Activated naive CD4-positive, alpha-beta T cell treated with anti-CD3 and anti-CD28 coated beads for 36 hours (primary cell): ENCODE measurements around the gene KCTD3. TPM values are rescaled to one million over a fixed set of nuclear protein-coding genes. Genes with fewer than 3 reads are reported as not detected.

ENCODE experiments used
- CTCF ChIA-PET: fragments of 350-600 bp; sonication (Branson Sonifier 250); formaldehyde crosslinking; loops from one replicate; lab custom pipeline; 2021; ENCODE audit warnings: antibody characterized with exemption; lab: Charles Lee
- DNase-seq: peaks from one replicate; pipeline ENCODE4 v3.0.0-alpha.2; 2020
- H3K27ac Mint-ChIP-seq: one replicate; pipeline ENCODE4 v1.8.0; 2021; ENCODE audit warnings: mild to moderate bottlenecking, mixed read lengths
- H3K27me3 Mint-ChIP-seq: one replicate; pipeline ENCODE4 v1.8.0; 2021; ENCODE audit warnings: low read depth, mixed read lengths
- H3K36me3 Mint-ChIP-seq: one replicate; pipeline ENCODE4 v1.8.0; 2021; ENCODE audit warnings: low read depth, mixed read lengths
- H3K4me1 Mint-ChIP-seq: one replicate; pipeline ENCODE4 v1.8.0; 2021; ENCODE audit warnings: low read depth, mixed read lengths
- H3K4me3 Mint-ChIP-seq: one replicate; pipeline ENCODE4 v1.8.0; 2021; ENCODE audit warnings: mild to moderate bottlenecking, moderate library complexity, mixed read lengths
- H3K9me3 Mint-ChIP-seq: one replicate; pipeline ENCODE4 v1.8.0; 2021; ENCODE audit warnings: mixed read lengths
- intact Hi-C: fragments of 100-400 bp; cut with micrococcal nuclease; formaldehyde crosslinking; loops from one replicate; pipeline ENCODE4 v1.15.1; 2023
- total RNA-seq, 2 experiments: library from RNA; stranded (reverse); gene quantifications; one replicate each; pipeline ENCODE4 v1.2.3, GENCODE V29; 2021

KCTD3 gene
- total RNA-seq, 2 experiments from 2014 or later: 3.2 to 3.5 TPM

DNA sequence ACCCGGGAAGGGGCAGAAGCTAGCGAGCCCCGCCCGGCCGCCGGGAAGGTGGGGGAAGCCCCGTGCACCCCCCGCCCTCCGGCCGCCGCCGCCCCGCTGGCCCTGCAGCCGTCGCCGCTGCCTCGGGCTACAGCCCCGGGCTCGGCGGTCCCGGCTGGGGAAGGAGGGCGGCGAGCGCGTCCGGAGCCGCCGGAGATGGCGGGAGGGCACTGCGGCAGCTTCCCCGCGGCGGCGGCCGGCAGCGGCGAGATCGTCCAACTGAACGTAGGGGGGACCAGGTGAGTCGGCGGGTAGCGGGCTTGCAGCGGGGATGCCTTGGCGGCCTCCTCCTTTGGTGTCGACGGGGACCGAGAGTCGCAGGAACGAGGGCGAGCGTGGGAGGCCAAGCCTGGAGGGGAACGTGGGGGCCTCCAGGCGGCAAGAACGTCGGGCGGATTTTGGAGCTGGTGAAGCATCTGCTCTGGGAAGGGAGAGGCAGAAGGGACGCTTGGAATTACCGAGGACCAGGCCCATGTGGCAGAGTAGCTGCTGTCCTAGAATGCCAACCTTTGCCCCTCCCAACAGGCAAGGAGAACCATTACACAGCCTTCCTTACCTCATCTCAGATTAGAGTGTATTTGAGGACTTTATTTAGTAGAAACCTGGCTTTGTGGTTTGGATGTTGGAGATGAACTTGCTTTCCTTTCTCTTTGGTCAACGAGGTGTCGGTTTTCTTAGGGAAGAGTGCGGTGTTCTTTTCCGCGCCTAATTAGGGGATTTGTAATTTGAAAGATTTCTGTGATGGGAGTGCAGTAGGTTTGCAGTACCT, 591 bp downstream of the KCTD3 start:
- Mint-ChIP-seq H3K27ac (peak overlapping the region; percentile 50), H3K4me3 (peak overlapping the region; percentile 93), H3K9me3 (no peaks in the 10 kb centered on the region), H3K27me3 (peaks cover 8% of the 10 kb centered on the region), H3K36me3 (no peaks in the 10 kb centered on the region), H3K4me1 (peaks cover 29% of the 10 kb centered on the region)
- peak; percentile 50 for DNase-seq
- intact Hi-C loops: loop anchor here (2.0 to 5.0 kb wide), 2 partner anchors 965 to 1580 kb away; partner anchors contain the start of genes CENPF and PROX1
- CTCF ChIA-PET: no interaction called here

GRCh38 chr1:215568299-215568692, 1.2 kb downstream of the KCTD3 start:
- intact Hi-C loops: loop anchor here (5.0 kb wide), 1 partner anchor 1581 kb away; the partner anchor contains the start of gene PROX1
- Mint-ChIP-seq H3K4me3 (peak overlapping the region; percentile 93), H3K9me3 (no peaks in the 10 kb centered on the region), H3K27me3 (peaks cover 4% of the 10 kb centered on the region), H3K27ac (peak overlapping the region; percentile 46), H3K4me1 (peaks cover 34% of the 10 kb centered on the region), H3K36me3 (no peaks in the 10 kb centered on the region)
- CTCF ChIA-PET: no interaction called here
- DNase-seq: no peak

GRCh38 chr1:215569986-215570824, 3.1 kb downstream of the KCTD3 start:
- no peaks in the 10 kb centered on the region for H3K36me3 Mint-ChIP-seq
- peaks cover 34% of the 10 kb centered on the region for H3K4me1 Mint-ChIP-seq
- H3K4me3 Mint-ChIP-seq: no peak overlapping the region
- DNase-seq: no peak
- H3K9me3 Mint-ChIP-seq: no peaks in the 10 kb centered on the region
- H3K27me3 Mint-ChIP-seq: peaks cover 4% of the 10 kb centered on the region
- intact Hi-C loops: loop anchor here (5.0 kb wide), 1 partner anchor 1583 kb away; the partner anchor contains the start of gene PROX1
- no peak overlapping the region for H3K27ac Mint-ChIP-seq
- CTCF ChIA-PET: no interaction called here

DNA sequence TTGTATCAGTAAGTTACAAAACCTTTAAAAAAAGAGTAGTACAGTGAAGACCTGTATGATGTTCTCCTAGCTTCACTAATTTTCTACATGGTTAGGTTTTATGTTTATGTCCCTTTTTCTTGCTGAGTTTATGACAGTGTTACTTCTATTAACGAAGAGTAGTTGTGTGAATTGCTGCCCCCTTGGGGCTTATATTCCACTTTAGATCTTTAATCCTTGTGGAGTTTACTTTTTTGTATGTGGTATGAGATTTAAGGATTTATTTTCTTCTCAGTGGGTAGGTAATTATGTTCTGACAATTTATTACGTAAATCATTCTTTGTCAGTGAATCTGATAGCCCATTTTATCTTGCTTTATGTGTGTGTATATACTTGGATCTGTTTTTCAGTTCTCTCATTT, 14.8 kb downstream of the KCTD3 start:
- H3K27me3 Mint-ChIP-seq: no peaks in the 10 kb centered on the region
- no peak for DNase-seq
- intact Hi-C loops: no loop called here
- peaks cover 42% of the 10 kb centered on the region for H3K36me3 Mint-ChIP-seq
- no peak overlapping the region for H3K27ac Mint-ChIP-seq
- H3K4me1 Mint-ChIP-seq: no peaks in the 10 kb centered on the region
- peaks cover 6% of the 10 kb centered on the region for H3K9me3 Mint-ChIP-seq
- CTCF ChIA-PET: no interaction called here
- no peak overlapping the region for H3K4me3 Mint-ChIP-seq

- peaks cover 42% of the 10 kb centered on the region for H3K36me3 Mint-ChIP-seq
- no peak overlapping the region for H3K4me3 Mint-ChIP-seq
- H3K27me3 Mint-ChIP-seq: no peaks in the 10 kb centered on the region
- H3K4me1 Mint-ChIP-seq: no peaks in the 10 kb centered on the region
- H3K27ac Mint-ChIP-seq: no peak overlapping the region
- intact Hi-C loops: no loop called here
- peaks cover 6% of the 10 kb centered on the region for H3K9me3 Mint-ChIP-seq
- no peak for DNase-seq
- CTCF ChIA-PET: no interaction called here
Measured at GRCh38 chr1:215583185-215583749, 16.2 kb downstream of the KCTD3 start.

GRCh38 chr1:215584389-215584788, 17.3 kb downstream of the KCTD3 start:
- Mint-ChIP-seq H3K27me3 (no peaks in the 10 kb centered on the region), H3K9me3 (peaks cover 6% of the 10 kb centered on the region), H3K27ac (no peak overlapping the region), H3K4me3 (no peak overlapping the region), H3K36me3 (peaks cover 42% of the 10 kb centered on the region), H3K4me1 (no peaks in the 10 kb centered on the region)
- CTCF ChIA-PET: no interaction called here
- intact Hi-C loops: no loop called here
- DNase-seq: no peak

DNA sequence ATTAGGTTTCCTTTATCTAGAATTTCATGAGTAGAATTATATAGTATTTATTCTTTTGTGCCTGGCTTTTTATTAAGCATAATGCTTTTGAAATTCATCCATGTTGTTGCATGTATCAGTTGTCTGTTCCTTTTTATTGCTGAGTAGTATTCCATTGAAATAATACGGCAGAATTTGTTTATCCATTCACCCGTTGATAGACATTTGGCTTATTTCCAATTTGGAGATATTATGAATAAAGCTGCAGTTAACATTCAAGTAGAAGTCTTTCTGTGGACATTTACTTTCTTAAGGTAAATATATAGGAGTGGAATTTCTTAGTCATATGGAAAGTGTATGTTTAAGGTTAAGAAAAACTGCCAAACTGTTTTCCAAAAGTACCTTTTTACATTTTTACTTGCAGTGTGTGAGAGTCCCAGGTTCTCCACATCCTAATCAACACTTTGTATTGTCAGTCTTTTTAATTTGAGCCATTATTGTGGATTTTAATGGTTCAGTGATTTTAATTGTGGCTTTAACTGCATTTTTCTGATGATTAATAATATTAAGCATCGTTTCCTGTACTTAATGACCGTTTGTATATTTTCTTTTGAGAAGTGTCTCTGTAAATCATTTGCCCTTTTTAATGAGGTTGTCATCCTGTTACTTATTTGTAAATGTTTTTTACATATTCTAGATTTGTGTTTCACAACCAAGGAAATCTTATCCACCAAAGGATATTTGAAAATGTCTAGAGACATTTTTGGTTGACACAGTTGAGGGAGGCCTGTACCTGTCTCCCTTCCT, 22.7 kb downstream of the KCTD3 start:
- peaks cover 2% of the 10 kb centered on the region for H3K4me1 Mint-ChIP-seq
- peaks cover 3% of the 10 kb centered on the region for H3K9me3 Mint-ChIP-seq
- CTCF ChIA-PET: no interaction called here
- intact Hi-C loops: no loop called here
- H3K4me3 Mint-ChIP-seq: no peak overlapping the region
- no peaks in the 10 kb centered on the region for H3K27me3 Mint-ChIP-seq
- H3K27ac Mint-ChIP-seq: no peak overlapping the region
- H3K36me3 Mint-ChIP-seq: peaks cover 23% of the 10 kb centered on the region
- no peak for DNase-seq

- intact Hi-C loops: no loop called here
- DNase-seq: no peak
- Mint-ChIP-seq H3K9me3 (no peaks in the 10 kb centered on the region), H3K27me3 (no peaks in the 10 kb centered on the region), H3K4me3 (no peak overlapping the region), H3K36me3 (peaks cover 25% of the 10 kb centered on the region), H3K4me1 (peaks cover 2% of the 10 kb centered on the region), H3K27ac (no peak overlapping the region)
- CTCF ChIA-PET: no interaction called here
Measured at GRCh38 chr1:215590779-215591491, 23.8 kb downstream of the KCTD3 start.

DNA sequence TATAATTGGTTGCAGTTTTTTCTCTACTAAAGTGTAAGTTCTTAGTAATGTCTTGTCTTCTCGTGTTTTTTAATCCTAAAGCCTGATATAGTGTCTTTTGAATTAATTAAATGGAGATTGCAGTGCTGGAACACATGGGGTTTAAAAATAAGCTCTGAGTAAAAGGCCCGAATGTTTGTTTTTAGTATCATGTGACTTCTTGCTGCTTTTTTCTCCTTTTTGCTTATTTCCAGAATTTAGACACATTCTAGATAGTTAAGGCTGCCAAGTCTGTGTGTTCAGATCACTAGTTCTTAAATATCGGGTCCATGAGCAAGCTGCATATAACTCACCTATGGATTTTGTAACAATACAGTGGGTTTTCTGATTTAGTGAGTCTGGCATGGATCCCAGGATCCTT, 27.5 kb downstream of the KCTD3 start:
- Mint-ChIP-seq H3K4me3 (no peak overlapping the region), H3K4me1 (peaks cover 4% of the 10 kb centered on the region), H3K27ac (no peak overlapping the region), H3K36me3 (peaks cover 22% of the 10 kb centered on the region), H3K9me3 (no peaks in the 10 kb centered on the region), H3K27me3 (no peaks in the 10 kb centered on the region)
- CTCF ChIA-PET: no interaction called here
- no peak for DNase-seq
- intact Hi-C loops: no loop called here

GRCh38 chr1:215595231-215595630, 28.1 kb downstream of the KCTD3 start:
- no peak overlapping the region for H3K4me3 Mint-ChIP-seq
- H3K9me3 Mint-ChIP-seq: no peaks in the 10 kb centered on the region
- peaks cover 21% of the 10 kb centered on the region for H3K36me3 Mint-ChIP-seq
- no peak overlapping the region for H3K27ac Mint-ChIP-seq
- DNase-seq: no peak
- intact Hi-C loops: no loop called here
- CTCF ChIA-PET: no interaction called here
- H3K4me1 Mint-ChIP-seq: peaks cover 4% of the 10 kb centered on the region
- no peaks in the 10 kb centered on the region for H3K27me3 Mint-ChIP-seq

GRCh38 chr1:215597961-215598360, 30.9 kb downstream of the KCTD3 start:
- no peak overlapping the region for H3K4me3 Mint-ChIP-seq

More at GRCh38 chr1:215597961-215598360, 30.9 kb downstream of the KCTD3 start:
- CTCF ChIA-PET: no interaction called here
- peaks cover 2% of the 10 kb centered on the region for H3K4me1 Mint-ChIP-seq
- no peak overlapping the region for H3K27ac Mint-ChIP-seq
- no peaks in the 10 kb centered on the region for H3K9me3 Mint-ChIP-seq
- peaks cover 15% of the 10 kb centered on the region for H3K36me3 Mint-ChIP-seq
- intact Hi-C loops: no loop called here
- DNase-seq: no peak
- no peaks in the 10 kb centered on the region for H3K27me3 Mint-ChIP-seq
